OCI-LY1 (cell line): ENCODE measurements around the gene AP3D1.
A peak's percentile ranks its signal among the peaks of the same experiment; 100 is the strongest.
"Not testable (repeated sequence)": the region's sequence is repeated elsewhere in the genome, so short reads cannot be mapped to it uniquely, and the experiment has no call there.

ENCODE experiments used
- H2AFZ ChIP-seq: fragments of 200-600 bp; sonication (generic), shearing (Covaris generic); 2 replicates; pipeline ENCODE4 v1.6.0; 2014; ENCODE audit warnings: antibody characterized with exemption, mild to moderate bottlenecking, low read length
- H3F3A ChIP-seq: fragments of 200-600 bp; sonication (generic), shearing (Covaris generic); 2 replicates; pipeline ENCODE4 v1.6.0; 2014; ENCODE audit warnings: mild to moderate bottlenecking, antibody characterized with exemption, low read length, moderate library complexity; ENCODE audit not compliant: insufficient read depth
- H3K27ac ChIP-seq: fragments of 200-600 bp; sonication (generic); 2 replicates; pipeline ENCODE4 v1.5.1; 2014; ENCODE audit warnings: low read length, mixed run types, mild to moderate bottlenecking, low read depth; ENCODE audit not compliant: poor library complexity, severe bottlenecking
- H3K27me3 ChIP-seq: fragments of 200-600 bp; sonication (generic); 2 replicates; pipeline ENCODE4 v1.6.0; 2014; ENCODE audit warnings: antibody characterized with exemption, mild to moderate bottlenecking, low read length, moderate library complexity; ENCODE audit not compliant: insufficient read depth
- H3K36me3 ChIP-seq: fragments of 200-600 bp; sonication (generic); 2 replicates; pipeline ENCODE4 v1.6.1; 2014; ENCODE audit warnings: mild to moderate bottlenecking, antibody characterized with exemption, low read length, moderate library complexity, mixed read lengths; ENCODE audit not compliant: insufficient read depth
- H3K4me1 ChIP-seq: fragments of 200-600 bp; sonication (generic); 2 replicates; pipeline ENCODE4 v1.5.1; 2014; ENCODE audit warnings: mild to moderate bottlenecking, low read length, moderate library complexity; ENCODE audit not compliant: insufficient read depth, severe bottlenecking
- H3K4me2 ChIP-seq: fragments of 200-600 bp; sonication (generic), shearing (Covaris generic); 2 replicates; pipeline ENCODE4 v1.6.1; 2014; ENCODE audit warnings: low read length
- H3K4me3 ChIP-seq: fragments of 200-600 bp; sonication (generic); 2 replicates; pipeline ENCODE4 v1.5.1; 2014; ENCODE audit warnings: low read length, low read depth, mild to moderate bottlenecking, mixed read lengths; ENCODE audit not compliant: poor library complexity, severe bottlenecking
- H3K79me2 ChIP-seq: fragments of 200-600 bp; shearing (Covaris generic); 2 replicates; pipeline ENCODE4 v1.6.1; 2016; ENCODE audit warnings: mixed run types, low read length, mixed read lengths; ENCODE audit not compliant: insufficient read depth
- H3K9ac ChIP-seq: fragments of 200-600 bp; sonication (generic), shearing (Covaris generic); 2 replicates; pipeline ENCODE4 v1.6.1; 2014; ENCODE audit warnings: mild to moderate bottlenecking, low read length, mixed read lengths
- H3K9me2 ChIP-seq: fragments of 200-600 bp; sonication (generic), shearing (Covaris generic); 2 replicates; pipeline ENCODE4 v1.6.1; 2014; ENCODE audit warnings: low read depth, mild to moderate bottlenecking, low read length, mixed read lengths
- H3K9me3 ChIP-seq: fragments of 200-600 bp; shearing (Covaris generic); 2 replicates; pipeline ENCODE4 v1.6.1; 2014; ENCODE audit warnings: low read length, mixed read lengths
- H4K20me1 ChIP-seq: fragments of 200-600 bp; sonication (generic), shearing (Covaris generic); 2 replicates; pipeline ENCODE4 v1.6.0; 2016; ENCODE audit warnings: mild to moderate bottlenecking, low read length; ENCODE audit not compliant: insufficient read depth
- CTCF ChIP-seq: fragments of 200-600 bp; sonication (generic), shearing (Covaris generic); IDR thresholded peaks from 2 replicates; pipeline ENCODE4 v1.5.1; 2017; ENCODE audit warnings: mild to moderate bottlenecking, antibody characterized with exemption, low read length, moderate library complexity, mixed read lengths
- EZH2 ChIP-seq: fragments of 200-600 bp; sonication (generic), shearing (Covaris generic); IDR thresholded peaks from 2 replicates; pipeline ENCODE4 v1.8.0; 2017; ENCODE audit warnings: borderline replicate concordance, mixed run types, mild to moderate bottlenecking, antibody characterized with exemption, low read length, moderate library complexity, mixed read lengths

The AP3D1 gene

DNA sequence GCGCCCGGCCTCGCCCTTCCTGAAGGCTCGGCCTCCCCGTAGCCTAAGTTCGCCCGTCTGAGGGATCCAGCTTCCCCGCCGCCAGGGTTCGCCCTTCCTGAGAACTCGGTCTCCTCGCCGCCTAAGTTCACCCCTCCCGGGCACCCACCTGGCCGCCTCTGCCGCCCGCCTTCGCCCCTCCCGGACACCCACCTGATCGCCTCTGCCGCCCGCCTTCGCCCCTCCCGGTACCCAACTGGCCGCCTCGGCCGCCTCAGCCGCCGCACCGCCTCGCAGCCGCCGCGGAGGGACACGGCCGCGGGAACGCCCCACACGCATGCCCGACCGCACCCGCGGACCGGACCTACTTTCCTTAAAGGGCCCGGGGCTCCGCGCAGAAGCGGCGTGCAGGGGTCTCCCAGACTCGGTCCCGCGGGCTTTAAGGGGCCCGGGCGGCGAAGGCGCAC, 55.3 kb downstream of the AP3D1 start, which contains the start of gene MOB3A:
Gene MOB3A (minus strand): TSS at position 293 of the 446 bp plus-strand sequence. CDS start 17,766 bp downstream, outside the sequence.
- Histone ChIP-seq H3K27ac (peak within 1 kb of the TSS; percentile 82), H3K36me3 (peaks cover 18% of the 10 kb centered on the region)

GRCh38 chr19:2091926-2092525, 59.3 kb downstream of the AP3D1 start:
- not testable (repeated sequence) for H4K20me1 ChIP-seq, H3F3A ChIP-seq, H3K36me3 ChIP-seq, H3K9ac ChIP-seq, H3K27me3 ChIP-seq, H2AFZ ChIP-seq, H3K4me2 ChIP-seq, H3K9me3 ChIP-seq, H3K9me2 ChIP-seq, H3K79me2 ChIP-seq, H3K4me3 ChIP-seq
- Histone ChIP-seq H3K27ac (peak overlapping the region; percentile 98), H3K4me1 (peaks cover 68% of the 10 kb centered on the region)

More for the DNA sequence above, 55.3 kb downstream of the AP3D1 start, which contains the start of gene MOB3A:
- Histone ChIP-seq H3K9me2 (no peaks in the 10 kb centered on the region), H3K9me3 (no peaks in the 10 kb centered on the region), H2AFZ (no peak within 1 kb of the TSS), H3K4me2 (peak within 1 kb of the TSS; percentile 86), H3K9ac (peak within 1 kb of the TSS; percentile 68), H3K4me3 (peak within 1 kb of the TSS; percentile 68), H3K4me1 (peaks cover 43% of the 10 kb centered on the region), H3K27me3 (no peaks in the 10 kb centered on the region), H3F3A (no peaks in the 10 kb centered on the region), H4K20me1 (no peaks in the 10 kb centered on the region), H3K79me2 (no peaks in the 10 kb centered on the region)
- TF ChIP-seq CTCF (0 out of 2 replicates have a peak, but pooled peaks have one; percentile 18), EZH2 (no peak)

GRCh38 chr19:2089727-2090053, 61.7 kb downstream of the AP3D1 start:
- peak overlapping the region; percentile 98 for H3K27ac ChIP-seq
- peak overlapping the region; percentile 36 for H3K4me3 ChIP-seq
- no peak for TF ChIP-seq CTCF
- TF ChIP-seq EZH2 = no peak
- H3F3A ChIP-seq = peaks cover 5% of the 10 kb centered on the region; the same call in 1 of the 2 replicates
- peak overlapping the region; percentile 37; the same call in 1 of the 2 replicates for H3K9ac ChIP-seq
- H3K9me2 ChIP-seq = no peaks in the 10 kb centered on the region
- peaks cover 83% of the 10 kb centered on the region for H3K4me1 ChIP-seq
- H4K20me1 ChIP-seq = no peaks in the 10 kb centered on the region
- no peaks in the 10 kb centered on the region for H3K79me2 ChIP-seq
- peak overlapping the region; percentile 65 for H3K4me2 ChIP-seq
- no peaks in the 10 kb centered on the region for H3K27me3 ChIP-seq
- H3K36me3 ChIP-seq = peaks cover 6% of the 10 kb centered on the region; the same call in 1 of the 2 replicates
- H2AFZ ChIP-seq = no peak overlapping the region
- H3K9me3 ChIP-seq = no peaks in the 10 kb centered on the region
